Endodermal cell (in vitro differentiated cells): ENCODE results near the gene ACTBL2. TPM values are rescaled to one million over a fixed set of nuclear protein-coding genes. Genes with fewer than 3 reads are reported as not detected.

Source experiments
- DNase-seq: peaks from one replicate; pipeline ENCODE4 v3.0.0-alpha.2; 2017
- H3K27ac ChIP-seq: 2 replicates; pipeline ENCODE4 v1.5.1; 2013; ENCODE audit warnings: mild to moderate bottlenecking, low read depth, low read length, moderate library complexity
- H3K27me3 ChIP-seq: 2 replicates; pipeline ENCODE4 v1.6.1; 2013; ENCODE audit warnings: mild to moderate bottlenecking, low read length, moderate library complexity; ENCODE audit not compliant: insufficient read depth, control insufficient read depth, poor library complexity, severe bottlenecking
- H3K36me3 ChIP-seq: 2 replicates; pipeline ENCODE4 v1.7.0; 2013; ENCODE audit warnings: mild to moderate bottlenecking, low read length, moderate library complexity; ENCODE audit not compliant: control insufficient read depth, insufficient read depth
- H3K4me1 ChIP-seq: one replicate; pipeline ENCODE4 v1.7.0; 2013; ENCODE audit warnings: low read length; ENCODE audit not compliant: control insufficient read depth, insufficient read depth
- H3K4me3 ChIP-seq: 2 replicates; pipeline ENCODE4 v1.5.1; 2013; ENCODE audit warnings: mild to moderate bottlenecking, low read length, moderate library complexity
- H3K9ac ChIP-seq: 2 replicates; pipeline ENCODE4 v1.6.1; 2013; ENCODE audit warnings: mild to moderate bottlenecking, low read length, moderate library complexity; ENCODE audit not compliant: poor library complexity, severe bottlenecking; ENCODE audit errors: extremely low read depth
- H3K9me3 ChIP-seq: 2 replicates; pipeline ENCODE4 v1.6.1; 2013; ENCODE audit warnings: mild to moderate bottlenecking, low read length, moderate library complexity; ENCODE audit not compliant: control insufficient read depth
- H3K27ac Mint-ChIP-seq: 2 replicates; pipeline ENCODE4 v1.8.0; 2020; ENCODE audit warnings: mixed read lengths
- H3K27me3 Mint-ChIP-seq: 2 replicates; pipeline ENCODE4 v1.8.0; 2021; ENCODE audit warnings: mild to moderate bottlenecking, mixed read lengths; ENCODE audit not compliant: insufficient read depth
- H3K36me3 Mint-ChIP-seq: 2 replicates; pipeline ENCODE4 v1.8.0; 2020; ENCODE audit warnings: low read depth, mixed read lengths
- H3K4me1 Mint-ChIP-seq: 2 replicates; pipeline ENCODE4 v1.8.0; 2020; ENCODE audit warnings: mixed read lengths
- H3K4me3 Mint-ChIP-seq: 2 replicates; pipeline ENCODE4 v1.8.0; 2020; ENCODE audit warnings: mild to moderate bottlenecking, moderate library complexity, mixed read lengths
- H3K9me3 Mint-ChIP-seq: 2 replicates; pipeline ENCODE4 v1.8.0; 2020; ENCODE audit warnings: mild to moderate bottlenecking, mixed read lengths
- CTCF ChIP-seq: fragments of 200-600 bp; sonication (generic); conservative IDR thresholded peaks from 2 replicates; pipeline ENCODE4 v1.5.0; 2021; ENCODE audit warnings: antibody characterized with exemption, mild to moderate bottlenecking
- WGBS, 2 experiments: methylation state at CpG; one replicate each; pipeline versions ENCODE4 v1.1.5 to v1.1.7; 2013; ENCODE audit warnings: missing lambda C conversion rate in 2 of 2, mixed read lengths in 1 of 2; ENCODE audit not compliant: insufficient coverage in 1 of 2, insufficient read length in 1 of 2; 5-methylcytosine and 5-hydroxymethylcytosine counted together
- total RNA-seq, 2 donors: library from RNA; stranded (reverse); fragmentation: NEBNext Ultra II Directional in 1 of 2; extraction: Animal tissue kit (Norgen Biotek cat#: 25700) in 1 of 2; gene quantifications; 2 replicates in 1 of 2; 3 replicates in 1 of 2; pipeline ENCODE4 v1.2.1, GENCODE V29; 2021

The ACTBL2 gene
- total RNA-seq, 2 donors from 2014 or later: not detected

- no peaks in the 10 kb centered on the region for H3K9me3 ChIP-seq
- H3K27me3 ChIP-seq: no peaks in the 10 kb centered on the region
- Mint-ChIP-seq H3K36me3 (no peaks in the 10 kb centered on the region), H3K4me3 (no peak overlapping the region), H3K27ac (no peak overlapping the region), H3K9me3 (no peaks in the 10 kb centered on the region), H3K27me3 (no peaks in the 10 kb centered on the region), H3K4me1 (no peaks in the 10 kb centered on the region)
- TF ChIP-seq CTCF: no peak
- WGBS, 2 experiments: 94 to 97% methylated on average over 5 of the region's 5 CpGs
- no peak overlapping the region for H3K9ac ChIP-seq
- no peak overlapping the region for H3K4me3 ChIP-seq
- H3K36me3 ChIP-seq: no peaks in the 10 kb centered on the region
- no peak for DNase-seq
- H3K27ac ChIP-seq: peak overlapping the region; percentile 53
- no peaks in the 10 kb centered on the region for H3K4me1 ChIP-seq
Observed at GRCh38 chr5:57456531-57457135, 26.0 kb downstream of the ACTBL2 start.

- WGBS, 2 experiments: 88 to 92% methylated on average over 6 to 16 of the region's 16 CpGs
- no peak for TF ChIP-seq CTCF
- DNase-seq: no peak
Observed at GRCh38 chr5:57455511-57456455, 26.8 kb downstream of the ACTBL2 start.

GRCh38 chr5:57454896-57455295, 27.7 kb downstream of the ACTBL2 start:
- H3K4me1 Mint-ChIP-seq: no peaks in the 10 kb centered on the region
- no peak overlapping the region for H3K27ac Mint-ChIP-seq
- H3K9me3 Mint-ChIP-seq: no peaks in the 10 kb centered on the region
- no peak overlapping the region for H3K9ac ChIP-seq
- H3K9me3 ChIP-seq: no peaks in the 10 kb centered on the region
- TF ChIP-seq CTCF: no peak
- H3K27me3 ChIP-seq: no peaks in the 10 kb centered on the region
- no peaks in the 10 kb centered on the region for H3K36me3 ChIP-seq
- DNase-seq: no peak
- H3K27ac ChIP-seq: no peak overlapping the region
- H3K27me3 Mint-ChIP-seq: no peaks in the 10 kb centered on the region
- no peaks in the 10 kb centered on the region for H3K4me1 ChIP-seq
- H3K4me3 Mint-ChIP-seq: no peak overlapping the region
- H3K4me3 ChIP-seq: no peak overlapping the region
- no peaks in the 10 kb centered on the region for H3K36me3 Mint-ChIP-seq

More at GRCh38 chr5:57455511-57456455, 26.8 kb downstream of the ACTBL2 start:
- H3K4me1 ChIP-seq: no peaks in the 10 kb centered on the region
- H3K36me3 ChIP-seq: no peaks in the 10 kb centered on the region
- Mint-ChIP-seq H3K4me3 (no peak overlapping the region), H3K27me3 (no peaks in the 10 kb centered on the region), H3K36me3 (no peaks in the 10 kb centered on the region), H3K4me1 (no peaks in the 10 kb centered on the region), H3K27ac (no peak overlapping the region), H3K9me3 (no peaks in the 10 kb centered on the region)
- no peaks in the 10 kb centered on the region for H3K27me3 ChIP-seq
- H3K9me3 ChIP-seq: no peaks in the 10 kb centered on the region
- peak overlapping the region; percentile 53 for H3K27ac ChIP-seq
- no peak overlapping the region for H3K4me3 ChIP-seq
- H3K9ac ChIP-seq: no peak overlapping the region
